ENCODE measurements around the gene NAXE. TPM values are rescaled to one million over a fixed set of nuclear protein-coding genes. Genes with fewer than 3 reads are reported as not detected.
"Not testable (repeated sequence)": the region's sequence is repeated elsewhere in the genome, so short reads cannot be mapped to it uniquely, and the experiment has no call there.

The NAXE gene
- total RNA-seq, 1 donor from 2014 or later, result 62.2 TPM

DNA sequence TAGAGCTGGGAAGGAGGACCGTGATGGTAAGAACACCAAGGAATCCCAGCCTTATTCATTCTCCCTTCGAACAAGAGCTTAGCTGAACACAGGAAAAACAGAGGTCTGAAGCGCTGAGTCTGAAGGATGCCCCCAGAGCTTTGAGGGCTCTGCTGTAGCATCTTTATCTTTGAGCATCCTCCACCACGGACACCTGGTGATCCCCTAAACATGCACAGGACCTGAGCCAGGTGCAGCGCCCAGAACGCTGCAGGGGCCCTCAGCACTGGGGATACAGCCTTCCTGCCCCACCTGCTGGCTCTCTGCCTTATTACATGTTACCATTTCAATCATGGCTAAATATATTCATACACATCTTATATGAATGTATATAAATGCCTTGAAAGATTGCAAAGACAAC, 17.4 kb downstream of the NAXE start:
- Histone ChIP-seq H3K4me1 (no peaks in the 10 kb centered on the region), H3K4me3 (no peak overlapping the region), H3K27ac (no peak overlapping the region), H3K27me3 (ENCODE audit: low read depth) (peaks cover 15% of the 10 kb centered on the region), H3K9me3 (no peaks in the 10 kb centered on the region), H3K36me3 (no peaks in the 10 kb centered on the region)
- intact Hi-C loops (cut with DNase I), result no loop called here
- peak; percentile 71 to 73 for ATAC-seq
- DNase-seq, result no peak
- TF ChIP-seq, protein P1, sequence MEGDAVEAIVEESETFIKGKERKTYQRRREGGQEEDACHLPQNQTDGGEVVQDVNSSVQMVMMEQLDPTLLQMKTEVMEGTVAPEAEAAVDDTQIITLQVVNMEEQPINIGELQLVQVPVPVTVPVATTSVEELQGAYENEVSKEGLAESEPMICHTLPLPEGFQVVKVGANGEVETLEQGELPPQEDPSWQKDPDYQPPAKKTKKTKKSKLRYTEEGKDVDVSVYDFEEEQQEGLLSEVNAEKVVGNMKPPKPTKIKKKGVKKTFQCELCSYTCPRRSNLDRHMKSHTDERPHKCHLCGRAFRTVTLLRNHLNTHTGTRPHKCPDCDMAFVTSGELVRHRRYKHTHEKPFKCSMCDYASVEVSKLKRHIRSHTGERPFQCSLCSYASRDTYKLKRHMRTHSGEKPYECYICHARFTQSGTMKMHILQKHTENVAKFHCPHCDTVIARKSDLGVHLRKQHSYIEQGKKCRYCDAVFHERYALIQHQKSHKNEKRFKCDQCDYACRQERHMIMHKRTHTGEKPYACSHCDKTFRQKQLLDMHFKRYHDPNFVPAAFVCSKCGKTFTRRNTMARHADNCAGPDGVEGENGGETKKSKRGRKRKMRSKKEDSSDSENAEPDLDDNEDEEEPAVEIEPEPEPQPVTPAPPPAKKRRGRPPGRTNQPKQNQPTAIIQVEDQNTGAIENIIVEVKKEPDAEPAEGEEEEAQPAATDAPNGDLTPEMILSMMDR (IDR thresholded peaks at IDR 0.05), result peak; percentile 23

DNA sequence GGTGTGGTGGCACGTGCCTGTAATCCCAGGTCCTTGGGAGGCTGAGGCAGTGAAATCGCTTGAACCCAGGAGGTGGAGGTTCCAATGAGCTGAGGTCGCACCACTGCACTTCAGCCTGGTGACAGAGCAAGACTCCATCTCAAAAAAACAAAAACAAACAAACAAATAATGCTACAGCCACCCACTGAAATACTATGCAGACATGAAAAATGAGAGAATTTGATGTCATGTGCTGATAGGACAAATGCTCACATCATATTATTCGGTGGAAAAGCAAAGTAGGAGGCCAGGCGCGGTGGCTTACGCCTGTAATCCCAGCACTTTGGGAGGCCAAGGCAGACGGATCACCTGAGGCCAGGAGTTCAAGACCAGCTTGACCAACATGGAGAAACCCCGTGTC, 18.5 kb downstream of the NAXE start:
- DNase-seq, ATAC-seq: not testable (repeated sequence)

DNA sequence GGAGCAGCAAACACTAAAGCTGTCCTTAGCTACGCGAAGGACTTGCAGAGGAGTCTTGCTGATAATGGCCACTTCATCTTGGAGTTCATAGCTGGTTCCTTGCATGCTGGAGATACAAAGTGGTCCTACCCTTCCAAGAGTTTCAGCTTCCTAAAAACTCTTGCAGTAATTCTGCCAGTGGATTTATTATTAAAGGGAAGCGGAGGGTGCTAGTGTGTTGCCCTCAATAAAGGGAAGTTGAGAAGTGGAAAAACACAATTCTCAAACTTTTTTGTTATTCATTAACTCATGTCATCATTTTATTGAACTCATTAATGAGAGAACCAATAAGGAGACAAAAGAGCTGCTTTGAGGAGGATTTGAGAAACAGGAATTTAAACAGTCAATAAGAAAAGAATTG, 21.1 kb downstream of the NAXE start:
- no peaks in the 10 kb centered on the region for H3K36me3 ChIP-seq
- TF ChIP-seq, protein P1 (IDR thresholded peaks at IDR 0.05), result no peak
- H3K9me3 ChIP-seq, result no peaks in the 10 kb centered on the region
- H3K27ac ChIP-seq, result no peak overlapping the region
- peaks cover 22% of the 10 kb centered on the region for H3K27me3 ChIP-seq (ENCODE audit: low read depth)
- ATAC-seq (no peak), DNase-seq (no peak)
- H3K4me3 ChIP-seq, result no peak overlapping the region
- peaks cover 15% of the 10 kb centered on the region for H3K4me1 ChIP-seq
- intact Hi-C loops (cut with DNase I), result no loop called here

More for the DNA sequence above, 18.5 kb downstream of the NAXE start:
- H3K27ac ChIP-seq; H3K4me3 ChIP-seq; H3K36me3 ChIP-seq; H3K4me1 ChIP-seq; intact Hi-C loops (cut with DNase I); H3K9me3 ChIP-seq: not testable (repeated sequence)
- H3K27me3 ChIP-seq (ENCODE audit: low read depth), result peaks cover 15% of the 10 kb centered on the region

DNA sequence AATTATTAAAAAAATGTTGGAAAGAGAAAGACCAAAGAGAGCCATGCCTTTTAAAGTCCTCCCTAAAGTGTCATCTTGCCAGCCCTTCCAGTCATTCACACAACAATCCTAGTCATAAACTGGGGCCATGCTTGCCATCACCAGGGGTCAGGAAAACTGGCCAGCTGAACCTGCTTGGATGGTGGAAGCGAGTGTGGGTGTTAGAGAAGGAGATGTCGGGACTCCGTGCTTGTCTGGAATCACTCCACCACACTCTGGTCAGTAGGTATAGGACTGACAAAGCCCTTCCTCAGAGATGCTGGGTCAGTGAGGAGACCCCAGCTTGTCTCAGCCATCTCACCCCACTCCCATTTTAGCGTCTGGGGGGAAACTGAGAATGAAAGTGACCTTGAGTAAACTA, 24.4 kb downstream of the NAXE start:
- intact Hi-C loops (cut with DNase I), result no loop called here
- no peaks in the 10 kb centered on the region for H3K9me3 ChIP-seq
- H3K27ac ChIP-seq, result peak overlapping the region; percentile 46
- TF ChIP-seq, protein P1 (IDR thresholded peaks at IDR 0.05), result no peak
- H3K27me3 ChIP-seq (ENCODE audit: low read depth), result peaks cover 18% of the 10 kb centered on the region
- no peaks in the 10 kb centered on the region for H3K36me3 ChIP-seq
- no peak overlapping the region for H3K4me3 ChIP-seq
- no peak for ATAC-seq
- H3K4me1 ChIP-seq, result peaks cover 15% of the 10 kb centered on the region
- DNase-seq, result no peak

DNA sequence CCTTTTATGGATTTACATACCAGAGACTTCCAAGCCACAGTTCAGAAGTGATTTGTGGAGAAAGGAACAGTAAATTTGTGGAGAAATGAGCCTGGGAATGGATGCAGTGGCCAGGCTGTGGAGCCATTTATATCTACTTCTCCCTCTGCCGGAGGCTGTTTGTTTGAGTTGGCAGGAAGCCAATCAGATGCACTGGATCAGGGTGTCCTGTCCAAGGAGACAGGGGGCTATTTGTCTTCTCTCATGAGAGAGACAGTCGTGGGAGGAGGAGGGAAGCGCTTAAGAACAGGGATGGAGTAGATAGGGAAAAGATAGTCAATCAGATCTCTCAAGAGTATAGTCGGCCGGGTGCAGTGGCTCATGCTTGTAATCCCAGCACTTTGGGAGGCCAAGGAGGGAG, 24.9 kb downstream of the NAXE start:
- H3K27me3 ChIP-seq (ENCODE audit: low read depth), result peaks cover 16% of the 10 kb centered on the region
- intact Hi-C loops (cut with DNase I), result no loop called here
- H3K4me3 ChIP-seq, result no peak overlapping the region
- DNase-seq (no peak), ATAC-seq (peak in 1 of 2 donors; percentile 32)
- no peaks in the 10 kb centered on the region for H3K36me3 ChIP-seq
- peaks cover 15% of the 10 kb centered on the region for H3K4me1 ChIP-seq
- TF ChIP-seq, protein P1 (IDR thresholded peaks at IDR 0.05), result peak; percentile 9
- H3K9me3 ChIP-seq, result no peaks in the 10 kb centered on the region
- H3K27ac ChIP-seq, result peak overlapping the region; percentile 46

DNA sequence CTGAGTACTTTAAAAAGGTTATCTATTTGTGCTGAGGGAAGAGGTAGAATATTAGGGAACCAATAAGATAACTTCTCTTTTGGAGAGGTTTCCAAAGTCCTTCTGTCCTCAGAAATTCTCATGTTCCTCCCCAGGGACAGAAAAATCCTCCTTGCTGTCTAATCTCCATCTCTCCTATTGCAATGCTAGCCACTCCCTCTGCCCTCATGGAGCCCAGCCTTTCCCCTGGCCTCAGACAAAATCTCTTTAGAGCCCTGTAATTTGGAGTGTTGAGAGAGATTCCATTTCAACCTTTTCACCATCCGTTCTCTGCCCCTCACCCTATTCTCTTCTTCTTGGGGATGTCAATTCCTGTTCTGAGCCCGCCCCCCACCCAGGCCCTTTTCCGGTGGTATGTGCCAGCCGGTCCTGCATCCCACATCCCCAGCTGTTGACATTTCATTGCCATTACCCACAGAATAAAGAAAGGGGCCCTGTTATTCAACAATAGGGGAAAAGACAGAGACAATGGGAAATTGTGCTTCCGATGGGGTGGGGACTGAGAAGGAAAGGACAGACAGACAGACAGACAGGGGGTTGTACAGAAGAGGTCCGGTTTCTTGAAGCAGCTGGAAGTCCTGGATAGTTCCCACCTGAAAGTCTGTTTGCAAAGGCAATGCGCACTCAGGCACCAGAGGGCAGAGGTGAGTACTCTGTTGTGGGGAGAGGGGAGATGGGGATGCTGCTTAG, 27.4 kb downstream of the NAXE start, which contains the start of gene HAPLN2:
TSS of gene HAPLN2 (plus strand) at position 563 of the 729 bp plus-strand sequence. CDS start 4,076 bp downstream, outside the sequence.
- Histone ChIP-seq H3K36me3 (no peaks in the 10 kb centered on the region), H3K9me3 (no peaks in the 10 kb centered on the region), H3K4me1 (peaks cover 19% of the 10 kb centered on the region), H3K27me3 (ENCODE audit: low read depth) (peaks cover 39% of the 10 kb centered on the region), H3K27ac (no peak within 1 kb of the TSS), H3K4me3 (no peak within 1 kb of the TSS)
- no peak for ATAC-seq
- intact Hi-C loops (cut with DNase I), result no loop called here
- DNase-seq, result no peak
- TF ChIP-seq, protein P1 (IDR thresholded peaks at IDR 0.05), result no peak

Data from lower lobe of right lung (tissue), 2 donors.